Central memory CD8-positive, alpha-beta T cell (primary cell): ENCODE measurements around the gene LRTM2.

Experiments
- ATAC-seq: fragments of 150-1000 bp; cut with Tn5 transposase; replicated peaks from 2 replicates; pipeline ENCODE4 v1.10.0; 2022; ENCODE audit warnings: mild to moderate bottlenecking, moderate FRiP score, moderate number of reproducible peaks; ENCODE audit not compliant: poor library complexity, severe bottlenecking; ENCODE audit errors: extremely low read depth
- DNase-seq, 2 donors: peaks; one replicate each; pipeline ENCODE4 v3.0.0; 2021; ENCODE audit warnings: low spot score in 2 of 2
- H3K27ac Mint-ChIP-seq: one replicate; pipeline ENCODE4 v1.8.0; 2022; ENCODE audit warnings: low read depth, mild to moderate bottlenecking, moderate library complexity, mixed read lengths
- H3K27me3 Mint-ChIP-seq: one replicate; pipeline ENCODE4 v1.8.0; 2022; ENCODE audit warnings: mixed read lengths
- H3K36me3 Mint-ChIP-seq: one replicate; pipeline ENCODE4 v1.8.0; 2022; ENCODE audit warnings: mild to moderate bottlenecking, moderate library complexity, mixed read lengths; ENCODE audit not compliant: insufficient read depth
- H3K4me1 Mint-ChIP-seq: one replicate; pipeline ENCODE4 v1.8.0; 2022; ENCODE audit warnings: mixed read lengths
- H3K4me3 Mint-ChIP-seq: one replicate; pipeline ENCODE4 v1.8.0; 2022; ENCODE audit warnings: mild to moderate bottlenecking, moderate library complexity, mixed read lengths
- H3K9me3 Mint-ChIP-seq: one replicate; pipeline ENCODE4 v1.8.0; 2022; ENCODE audit warnings: mixed read lengths

LRTM2 gene

DNA sequence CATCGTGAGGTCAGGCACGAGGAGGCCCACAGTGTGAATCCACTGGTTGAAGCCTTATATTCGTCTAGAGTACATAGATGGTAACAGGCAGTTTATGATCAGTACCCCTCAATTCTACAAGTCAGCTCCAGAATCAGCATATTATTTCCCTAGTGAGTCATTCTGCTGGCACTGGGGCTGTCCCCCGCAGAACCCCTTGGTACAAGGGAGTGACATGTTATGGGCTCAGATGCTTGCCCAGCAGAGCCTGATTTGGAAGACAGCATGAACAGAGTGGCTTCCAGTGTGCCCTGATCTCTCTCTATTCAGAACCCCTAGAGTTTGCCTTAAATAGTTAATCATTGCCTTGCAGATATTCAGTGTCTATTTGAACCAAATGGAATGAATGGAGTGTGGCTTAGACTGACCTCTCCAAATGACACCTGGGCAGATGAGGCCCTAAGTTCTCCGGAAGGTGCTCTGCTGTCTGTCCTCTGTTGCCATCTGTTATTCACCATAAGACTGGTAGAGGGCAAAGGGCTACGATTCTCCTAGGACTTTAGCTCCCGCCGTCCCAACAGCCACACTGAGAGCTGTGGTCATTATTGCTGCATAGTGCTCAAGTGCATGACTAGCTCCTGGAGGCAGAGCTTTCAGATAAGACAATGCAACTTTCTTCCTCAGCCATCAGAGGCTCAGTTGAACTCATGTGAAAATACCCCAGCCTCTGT is 57.0 kb downstream of the LRTM2 start:
- Mint-ChIP-seq H3K27me3 (peaks cover 45% of the 10 kb centered on the region), H3K9me3 (no peaks in the 10 kb centered on the region), H3K27ac (no peak overlapping the region), H3K4me1 (no peaks in the 10 kb centered on the region), H3K4me3 (no peak overlapping the region), H3K36me3 (peaks cover 2% of the 10 kb centered on the region)
- ATAC-seq (no peak), DNase-seq (peak in 1 of 2 donors; percentile 6)

DNA sequence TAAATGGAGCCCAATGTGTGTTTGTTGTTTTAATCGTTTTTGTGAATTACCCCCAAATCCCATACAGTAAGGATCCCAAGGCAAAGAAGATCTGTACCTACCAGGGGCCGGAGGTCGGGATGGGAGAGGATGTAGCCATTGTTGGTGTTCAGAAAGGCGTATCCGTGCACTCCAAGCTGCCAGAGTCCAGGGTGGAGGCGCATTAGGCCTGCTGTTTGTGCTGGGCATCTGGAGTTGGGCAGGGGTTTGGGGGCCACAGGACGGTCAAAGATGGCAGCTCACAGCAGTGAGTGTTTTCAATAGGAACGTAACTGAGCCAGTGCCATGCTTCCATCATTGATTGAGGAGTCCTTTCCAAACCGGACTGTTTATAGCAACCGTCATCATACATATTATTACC is 57.8 kb downstream of the LRTM2 start:
- Mint-ChIP-seq H3K4me3 (no peak overlapping the region), H3K4me1 (no peaks in the 10 kb centered on the region), H3K36me3 (peaks cover 2% of the 10 kb centered on the region), H3K9me3 (no peaks in the 10 kb centered on the region), H3K27me3 (peaks cover 51% of the 10 kb centered on the region), H3K27ac (no peak overlapping the region)
- ATAC-seq (no peak), DNase-seq (no peak)

DNA sequence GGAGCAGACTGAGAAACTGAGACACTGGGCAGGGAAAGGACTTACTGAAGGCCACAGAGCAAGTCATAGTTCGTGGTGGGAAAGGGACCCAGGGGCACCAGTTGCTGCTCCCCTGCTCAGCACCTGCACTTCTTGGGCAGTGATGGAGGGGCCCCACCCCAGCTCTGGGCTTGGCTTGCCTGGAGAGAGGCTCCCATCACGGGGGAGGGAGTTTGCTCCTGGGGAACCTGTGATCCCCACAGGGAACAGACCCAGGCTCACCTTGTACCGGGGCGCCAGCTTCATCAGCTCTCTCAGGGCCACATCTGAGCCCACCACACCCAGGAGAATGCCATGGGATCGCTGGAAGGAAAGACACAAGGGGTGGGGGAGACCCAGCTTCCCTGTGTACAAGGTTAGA is 58.3 kb downstream of the LRTM2 start:
- Mint-ChIP-seq H3K27me3 (peaks cover 56% of the 10 kb centered on the region), H3K9me3 (no peaks in the 10 kb centered on the region), H3K4me3 (no peak overlapping the region), H3K27ac (no peak overlapping the region), H3K36me3 (peaks cover 2% of the 10 kb centered on the region), H3K4me1 (no peaks in the 10 kb centered on the region)
- peak in 1 of 2 donors; percentile 4 for DNase-seq
- no peak for ATAC-seq

DNA sequence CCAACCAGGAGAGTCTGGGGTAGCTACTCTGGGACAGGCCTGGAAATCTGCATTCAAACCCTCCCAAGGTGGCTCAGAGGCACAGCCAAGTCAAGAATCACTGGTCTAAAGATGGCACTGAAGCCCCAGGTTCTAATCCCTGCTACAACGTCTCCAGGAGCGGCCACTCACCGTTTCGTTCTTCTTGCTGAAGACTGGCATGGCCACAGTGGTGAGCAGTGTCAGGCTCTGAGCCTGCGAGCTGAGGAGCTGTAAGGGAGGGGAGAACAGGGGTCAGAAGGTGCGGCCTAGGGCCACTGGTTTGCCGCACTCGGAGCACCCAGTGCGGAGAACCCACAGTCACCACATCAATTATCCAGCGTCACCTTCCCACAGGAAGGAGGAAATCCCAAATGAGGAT is 59.3 kb downstream of the LRTM2 start:
- Mint-ChIP-seq H3K9me3 (no peaks in the 10 kb centered on the region), H3K27ac (no peak overlapping the region), H3K4me3 (no peak overlapping the region), H3K4me1 (no peaks in the 10 kb centered on the region), H3K27me3 (peaks cover 61% of the 10 kb centered on the region), H3K36me3 (peaks cover 2% of the 10 kb centered on the region)
- no peak for ATAC-seq
- peak in 1 of 2 donors; percentile 4 for DNase-seq

DNA sequence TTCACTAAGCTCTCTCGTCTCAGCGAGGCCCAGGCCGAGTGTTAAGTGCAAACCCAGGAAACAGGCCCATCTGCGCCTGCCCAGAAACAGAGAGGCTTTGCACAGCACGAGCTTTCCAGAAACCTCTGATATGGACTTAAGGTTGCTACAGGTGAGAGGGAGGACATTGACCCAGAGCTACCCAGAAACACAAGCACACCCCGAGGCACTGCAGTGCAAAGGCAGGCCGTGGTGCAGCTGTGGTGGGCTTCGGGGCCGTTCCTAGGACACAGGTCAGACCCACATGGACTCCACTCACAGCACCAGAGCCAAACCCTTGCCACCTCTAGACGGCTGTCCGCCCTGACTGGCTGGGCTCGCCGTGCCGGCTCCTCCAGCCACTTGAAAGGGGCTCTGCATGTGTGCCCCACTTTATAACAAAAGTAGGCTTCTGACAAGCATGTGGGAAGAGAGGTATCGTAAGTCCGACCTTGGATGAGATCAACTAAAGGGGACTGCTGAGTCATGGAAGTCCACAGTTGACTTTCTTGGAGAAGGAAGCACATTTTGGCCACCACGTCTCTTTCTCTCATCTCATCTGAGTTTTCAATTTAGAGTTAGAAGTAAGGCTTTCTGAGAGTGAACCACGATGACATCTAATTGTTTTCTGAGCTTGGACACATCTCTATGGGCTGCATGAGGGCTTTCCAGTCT is 59.9 kb downstream of the LRTM2 start:
- no peaks in the 10 kb centered on the region for H3K9me3 Mint-ChIP-seq
- H3K27me3 Mint-ChIP-seq: peaks cover 65% of the 10 kb centered on the region
- no peak overlapping the region for H3K27ac Mint-ChIP-seq
- no peaks in the 10 kb centered on the region for H3K4me1 Mint-ChIP-seq
- no peak for DNase-seq
- H3K4me3 Mint-ChIP-seq: no peak overlapping the region
- H3K36me3 Mint-ChIP-seq: peaks cover 2% of the 10 kb centered on the region
- ATAC-seq: no peak

DNA sequence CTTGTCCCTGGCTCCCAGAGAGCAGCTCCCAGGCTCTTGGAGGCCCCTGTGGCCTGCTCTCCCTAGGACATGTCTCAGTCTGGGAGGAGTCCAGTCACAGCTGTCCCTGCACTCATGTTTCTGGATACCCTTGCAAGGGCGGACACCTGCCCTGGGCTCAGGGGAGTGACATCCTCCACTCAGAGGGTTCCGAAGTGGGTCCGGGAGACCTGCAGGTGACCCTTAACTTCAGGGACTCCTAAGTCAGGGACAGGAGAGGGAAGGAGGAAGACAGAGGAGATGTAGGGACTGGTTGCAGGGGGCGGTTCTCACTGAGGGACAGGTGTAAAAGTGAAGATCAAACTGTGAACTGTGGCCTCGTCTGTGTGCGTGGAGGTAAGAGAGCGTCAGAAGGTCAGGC is 60.5 kb downstream of the LRTM2 start:
- Mint-ChIP-seq H3K27me3 (peaks cover 67% of the 10 kb centered on the region), H3K27ac (no peak overlapping the region), H3K4me1 (no peaks in the 10 kb centered on the region), H3K36me3 (peaks cover 2% of the 10 kb centered on the region), H3K9me3 (no peaks in the 10 kb centered on the region), H3K4me3 (no peak overlapping the region)
- DNase-seq (no peak), ATAC-seq (no peak)

DNA sequence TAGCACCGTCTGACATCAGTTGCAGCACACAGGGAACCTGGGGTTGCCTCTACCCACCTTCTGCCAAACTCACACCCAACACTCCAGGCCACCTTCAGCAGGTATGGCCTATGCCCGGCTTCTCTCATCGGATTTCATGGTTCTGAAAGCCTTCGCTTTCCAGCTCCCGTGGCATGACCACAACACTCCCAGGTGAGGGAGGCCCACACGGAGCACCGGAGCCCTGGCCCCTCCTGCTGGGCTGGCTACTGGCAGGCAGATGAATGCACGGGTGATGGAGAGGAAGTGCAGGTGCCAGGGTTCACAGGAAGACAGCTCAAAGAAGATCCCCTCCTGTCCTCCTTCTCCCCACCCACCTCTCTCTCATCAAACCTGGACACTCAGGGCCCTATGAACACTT is 60.9 kb downstream of the LRTM2 start:
- no peak for DNase-seq
- Mint-ChIP-seq H3K27ac (no peak overlapping the region), H3K27me3 (peaks cover 70% of the 10 kb centered on the region), H3K36me3 (peaks cover 2% of the 10 kb centered on the region), H3K4me1 (no peaks in the 10 kb centered on the region), H3K9me3 (no peaks in the 10 kb centered on the region), H3K4me3 (no peak overlapping the region)
- ATAC-seq: no peak

DNA sequence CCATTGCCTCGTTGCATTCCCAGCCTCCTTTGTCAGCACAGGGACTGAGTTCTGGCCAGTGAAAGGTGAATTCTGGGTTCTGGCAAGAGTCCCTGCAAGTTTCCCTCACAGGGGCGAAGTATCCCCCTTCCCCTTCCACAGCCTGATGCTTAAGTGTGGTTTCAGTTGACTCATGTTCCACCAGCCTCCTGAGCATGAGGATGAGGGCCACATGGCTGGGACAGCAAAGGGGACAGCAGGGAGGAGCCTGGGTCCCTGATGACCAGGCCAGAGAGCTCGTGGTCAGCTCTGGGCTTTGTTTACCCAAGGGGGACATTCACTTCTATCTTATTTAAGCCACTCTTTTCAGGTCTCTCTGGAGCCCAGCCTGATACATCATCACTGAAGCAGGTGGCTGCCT is 61.6 kb downstream of the LRTM2 start:
- no peak overlapping the region for H3K4me3 Mint-ChIP-seq
- DNase-seq (no peak), ATAC-seq (no peak)
- no peak overlapping the region for H3K27ac Mint-ChIP-seq
- H3K9me3 Mint-ChIP-seq: no peaks in the 10 kb centered on the region
- no peaks in the 10 kb centered on the region for H3K4me1 Mint-ChIP-seq
- H3K36me3 Mint-ChIP-seq: peaks cover 2% of the 10 kb centered on the region
- H3K27me3 Mint-ChIP-seq: peaks cover 70% of the 10 kb centered on the region

DNA sequence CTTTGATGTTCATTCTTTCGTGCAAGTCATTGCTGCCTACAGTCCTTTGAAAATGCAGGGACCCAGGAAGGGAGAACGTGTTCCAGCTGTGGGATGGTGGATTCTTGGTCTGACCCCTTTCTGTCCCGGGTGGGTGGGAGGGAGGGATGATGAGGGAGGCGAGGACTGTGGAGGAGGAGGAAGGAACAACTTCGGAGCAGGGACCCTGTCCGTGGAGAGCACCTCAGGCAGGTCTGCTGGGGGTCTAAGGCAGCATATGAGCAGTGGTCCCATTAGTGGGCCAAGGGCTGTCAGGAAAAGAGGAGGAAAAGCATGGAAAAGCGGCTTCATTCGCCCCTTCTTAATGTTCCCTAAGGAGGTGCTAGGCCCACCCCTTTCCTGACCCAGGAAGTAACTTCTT is 62.0 kb downstream of the LRTM2 start:
- H3K9me3 Mint-ChIP-seq: no peaks in the 10 kb centered on the region
- no peaks in the 10 kb centered on the region for H3K4me1 Mint-ChIP-seq
- H3K27ac Mint-ChIP-seq: no peak overlapping the region
- DNase-seq (no peak), ATAC-seq (no peak)
- no peak overlapping the region for H3K4me3 Mint-ChIP-seq
- peaks cover 2% of the 10 kb centered on the region for H3K36me3 Mint-ChIP-seq
- peaks cover 70% of the 10 kb centered on the region for H3K27me3 Mint-ChIP-seq

DNA sequence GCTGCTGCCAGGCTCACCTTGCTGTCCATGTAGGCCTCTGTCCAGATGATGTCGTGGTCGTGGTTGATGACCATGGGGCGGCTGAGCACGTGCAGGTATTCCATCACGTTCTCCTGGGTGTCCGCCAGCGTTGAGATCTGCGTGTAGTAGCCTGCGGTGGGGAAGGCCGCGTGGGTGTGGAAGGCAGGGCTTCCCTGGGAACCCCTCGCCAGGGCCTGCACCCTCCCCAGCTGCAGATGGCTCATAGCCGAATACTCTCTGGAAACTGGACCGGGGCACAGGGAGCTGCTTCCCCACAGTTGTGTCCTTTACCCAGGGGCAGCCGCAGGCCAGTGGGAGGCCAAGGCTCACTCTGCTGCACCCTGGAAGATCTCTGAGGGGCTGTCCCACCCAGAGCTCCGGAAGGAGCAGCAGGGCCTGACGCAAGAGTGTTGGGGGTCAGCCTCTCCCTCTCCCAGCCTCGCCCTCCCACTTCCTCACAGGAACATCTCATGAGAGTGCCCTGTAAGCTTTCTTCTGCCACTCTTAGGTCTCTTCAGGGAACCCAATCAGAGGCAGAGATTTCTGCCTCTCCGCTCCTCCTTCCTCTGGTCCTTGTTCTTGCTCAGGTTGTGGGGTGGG is 62.6 kb downstream of the LRTM2 start:
- Mint-ChIP-seq H3K36me3 (peaks cover 2% of the 10 kb centered on the region), H3K4me1 (no peaks in the 10 kb centered on the region), H3K27me3 (peaks cover 70% of the 10 kb centered on the region), H3K9me3 (no peaks in the 10 kb centered on the region), H3K4me3 (no peak overlapping the region), H3K27ac (no peak overlapping the region)
- DNase-seq: no peak
- ATAC-seq: no peak

DNA sequence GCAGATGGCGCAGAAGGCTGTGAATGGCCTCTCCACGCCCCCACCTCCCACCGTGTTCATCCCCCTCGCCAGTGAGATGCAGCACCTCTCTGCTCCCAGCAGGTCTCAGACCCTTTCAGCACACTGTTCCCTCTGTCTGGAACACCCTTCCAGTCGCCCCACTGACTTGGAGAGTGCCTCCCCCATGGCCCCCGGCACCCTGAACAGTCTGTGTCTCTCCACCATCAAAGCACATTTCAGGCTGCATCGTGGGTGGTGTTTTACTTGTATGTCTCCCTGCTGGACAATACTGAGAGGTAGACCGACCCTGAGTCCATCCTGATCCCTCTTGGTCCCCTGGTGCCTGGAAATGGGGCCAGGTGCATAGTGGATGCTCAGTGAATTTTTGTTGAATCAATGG is 63.1 kb downstream of the LRTM2 start:
- Mint-ChIP-seq H3K27ac (no peak overlapping the region), H3K4me3 (no peak overlapping the region), H3K9me3 (no peaks in the 10 kb centered on the region), H3K36me3 (peaks cover 2% of the 10 kb centered on the region), H3K27me3 (peaks cover 73% of the 10 kb centered on the region), H3K4me1 (no peaks in the 10 kb centered on the region)
- DNase-seq (no peak), ATAC-seq (no peak)

DNA sequence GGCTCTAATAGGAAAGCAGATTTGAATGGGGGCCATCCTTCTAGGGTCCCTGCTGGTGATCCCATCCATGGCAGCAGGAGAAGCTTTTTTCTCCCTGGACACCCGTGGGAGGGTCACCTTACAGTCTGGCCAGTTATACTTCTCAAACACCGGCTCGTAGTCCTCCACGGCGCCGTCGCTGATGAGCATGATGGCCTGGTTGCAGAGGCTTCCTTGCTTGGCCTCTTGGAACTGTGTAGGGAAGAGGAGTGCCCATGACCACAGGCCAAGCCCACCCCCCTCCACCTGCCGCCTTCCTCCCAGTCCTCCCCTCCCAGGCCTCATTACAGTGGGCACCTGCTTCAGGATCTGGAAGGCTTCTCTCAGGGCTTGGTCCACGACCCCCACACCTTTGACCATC is 64.3 kb downstream of the LRTM2 start:
- no peak overlapping the region for H3K4me3 Mint-ChIP-seq
- H3K36me3 Mint-ChIP-seq: peaks cover 2% of the 10 kb centered on the region
- H3K27me3 Mint-ChIP-seq: peaks cover 84% of the 10 kb centered on the region

DNA sequence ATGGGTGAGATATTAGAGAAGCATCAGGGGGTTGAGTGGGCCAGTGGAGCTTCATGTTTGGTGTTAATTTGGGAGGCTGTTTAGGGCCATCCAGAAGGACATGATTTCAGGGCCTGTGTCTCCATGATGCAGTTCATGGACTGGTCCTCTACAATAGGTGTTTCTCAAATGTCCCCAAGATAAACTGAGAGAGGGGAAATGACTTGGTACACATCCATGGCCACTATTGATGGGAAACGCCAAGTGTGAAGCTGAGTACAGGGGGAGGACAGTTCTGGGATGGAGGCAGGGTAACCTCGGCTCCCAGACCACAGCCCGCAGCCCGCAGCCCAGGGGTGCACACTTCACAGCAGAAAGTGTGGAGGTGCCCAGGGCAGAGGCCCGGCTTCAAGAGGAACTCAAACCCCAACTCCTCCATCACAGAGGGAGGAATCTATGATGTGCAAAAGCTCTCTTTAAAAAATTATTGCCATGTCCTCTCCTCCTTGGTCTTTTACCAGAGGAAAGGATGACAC is 64.8 kb downstream of the LRTM2 start:
- Mint-ChIP-seq H3K4me3 (no peak overlapping the region), H3K36me3 (peaks cover 2% of the 10 kb centered on the region), H3K27ac (no peak overlapping the region), H3K9me3 (no peaks in the 10 kb centered on the region), H3K4me1 (no peaks in the 10 kb centered on the region), H3K27me3 (peaks cover 89% of the 10 kb centered on the region)
- no peak for DNase-seq
- ATAC-seq: no peak

More for the DNA sequence above, 64.3 kb downstream of the LRTM2 start:
- DNase-seq: no peak
- no peaks in the 10 kb centered on the region for H3K9me3 Mint-ChIP-seq
- no peak overlapping the region for H3K27ac Mint-ChIP-seq
- ATAC-seq: no peak
- H3K4me1 Mint-ChIP-seq: no peaks in the 10 kb centered on the region
